ENCODE measurements around the gene PLS3.
A peak's percentile ranks its signal among the peaks of the same experiment; 100 is the strongest.
"Not testable (repeated sequence)": the region's sequence is repeated elsewhere in the genome, so short reads cannot be mapped to it uniquely, and the experiment has no call there.

PLS3 gene, protein sequence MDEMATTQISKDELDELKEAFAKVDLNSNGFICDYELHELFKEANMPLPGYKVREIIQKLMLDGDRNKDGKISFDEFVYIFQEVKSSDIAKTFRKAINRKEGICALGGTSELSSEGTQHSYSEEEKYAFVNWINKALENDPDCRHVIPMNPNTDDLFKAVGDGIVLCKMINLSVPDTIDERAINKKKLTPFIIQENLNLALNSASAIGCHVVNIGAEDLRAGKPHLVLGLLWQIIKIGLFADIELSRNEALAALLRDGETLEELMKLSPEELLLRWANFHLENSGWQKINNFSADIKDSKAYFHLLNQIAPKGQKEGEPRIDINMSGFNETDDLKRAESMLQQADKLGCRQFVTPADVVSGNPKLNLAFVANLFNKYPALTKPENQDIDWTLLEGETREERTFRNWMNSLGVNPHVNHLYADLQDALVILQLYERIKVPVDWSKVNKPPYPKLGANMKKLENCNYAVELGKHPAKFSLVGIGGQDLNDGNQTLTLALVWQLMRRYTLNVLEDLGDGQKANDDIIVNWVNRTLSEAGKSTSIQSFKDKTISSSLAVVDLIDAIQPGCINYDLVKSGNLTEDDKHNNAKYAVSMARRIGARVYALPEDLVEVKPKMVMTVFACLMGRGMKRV

DNA sequence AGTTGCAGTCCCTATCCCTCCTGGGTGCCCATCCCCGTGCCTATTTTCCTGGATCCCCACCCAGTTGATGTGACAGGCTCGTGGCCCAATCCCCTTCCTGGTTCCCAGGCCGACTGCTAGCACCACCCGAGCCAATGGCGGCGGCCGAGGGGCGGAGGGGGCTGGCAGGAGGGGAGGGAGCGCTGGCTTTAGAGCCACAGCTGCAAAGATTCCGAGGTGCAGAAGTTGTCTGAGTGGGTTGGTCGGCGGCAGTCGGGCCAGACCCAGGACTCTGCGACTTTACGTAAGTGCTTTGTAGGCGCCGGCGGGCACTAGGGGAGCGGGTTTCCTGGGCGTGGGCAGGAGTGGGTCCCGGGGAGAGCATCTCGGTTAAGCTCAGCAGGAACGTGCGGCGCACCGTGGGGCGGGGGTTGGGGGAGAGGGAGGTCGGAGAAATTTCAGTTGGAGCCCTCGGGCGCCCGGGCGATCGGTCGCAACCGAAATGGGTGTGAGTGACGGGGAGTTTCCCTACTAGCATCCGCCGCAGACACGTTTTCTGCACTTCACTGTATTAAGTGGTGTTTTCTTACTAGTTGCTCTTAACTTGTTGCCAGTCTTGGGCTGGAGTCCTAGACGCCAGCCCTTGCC is at the start of gene PLS3:
Gene PLS3 (plus strand): TSS at position 197 of the 627 bp plus-strand sequence. CDS start 49,077 bp downstream, outside the sequence.
- peak; percentile 3 to 23 for DNase-seq (ENCODE audit: low read depth in 2 of 2)

- no peak for DNase-seq (ENCODE audit: low read depth in 2 of 2)
Observed at GRCh38 chrX:115518113-115518512, 42.9 kb upstream of the PLS3 start.

- no peak for DNase-seq (ENCODE audit: low read depth in 2 of 2)
Observed at GRCh38 chrX:115521741-115522140, 39.2 kb upstream of the PLS3 start.

DNA sequence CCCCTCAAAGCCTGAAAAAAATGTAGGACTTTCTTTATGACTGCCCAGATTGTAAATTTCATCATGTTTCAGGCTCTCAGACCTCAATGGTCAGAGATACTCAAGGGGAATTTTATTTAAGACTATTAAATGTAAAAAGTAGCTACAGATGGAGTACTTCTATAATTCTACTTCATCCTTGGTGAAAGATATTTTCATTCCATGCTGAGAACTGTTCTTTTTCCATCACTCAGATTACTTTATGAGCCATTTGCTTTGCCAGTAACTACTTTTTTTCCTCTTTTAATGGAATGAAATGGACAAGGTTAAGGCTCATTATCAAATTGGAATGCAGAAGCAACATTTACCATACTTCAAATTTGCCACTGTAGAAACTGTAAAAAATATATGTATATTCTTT is 38.0 kb upstream of the PLS3 start:
- DNase-seq (ENCODE audit: low read depth in 2 of 2), result no peak

DNA sequence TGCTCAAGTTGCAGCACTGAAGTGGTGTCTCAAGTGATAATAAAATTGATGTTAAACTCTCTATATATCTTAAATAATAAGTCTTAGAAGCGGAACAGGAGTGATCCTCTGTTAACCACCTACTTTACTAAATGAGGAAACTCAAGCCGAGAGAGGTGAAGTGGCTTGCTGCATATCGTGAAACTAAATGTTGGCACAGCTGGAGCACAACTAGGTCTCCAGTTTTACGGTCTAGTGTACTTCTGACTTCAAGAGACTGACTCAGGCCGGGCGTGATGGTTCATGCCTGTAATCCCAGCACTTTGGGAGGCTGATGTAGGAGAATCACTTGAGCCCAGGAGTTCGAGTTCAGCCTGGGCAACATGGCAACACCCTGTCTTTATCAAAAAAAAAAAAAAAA is 35.5 kb upstream of the PLS3 start:
- no peak for DNase-seq (ENCODE audit: low read depth in 2 of 2)

DNA sequence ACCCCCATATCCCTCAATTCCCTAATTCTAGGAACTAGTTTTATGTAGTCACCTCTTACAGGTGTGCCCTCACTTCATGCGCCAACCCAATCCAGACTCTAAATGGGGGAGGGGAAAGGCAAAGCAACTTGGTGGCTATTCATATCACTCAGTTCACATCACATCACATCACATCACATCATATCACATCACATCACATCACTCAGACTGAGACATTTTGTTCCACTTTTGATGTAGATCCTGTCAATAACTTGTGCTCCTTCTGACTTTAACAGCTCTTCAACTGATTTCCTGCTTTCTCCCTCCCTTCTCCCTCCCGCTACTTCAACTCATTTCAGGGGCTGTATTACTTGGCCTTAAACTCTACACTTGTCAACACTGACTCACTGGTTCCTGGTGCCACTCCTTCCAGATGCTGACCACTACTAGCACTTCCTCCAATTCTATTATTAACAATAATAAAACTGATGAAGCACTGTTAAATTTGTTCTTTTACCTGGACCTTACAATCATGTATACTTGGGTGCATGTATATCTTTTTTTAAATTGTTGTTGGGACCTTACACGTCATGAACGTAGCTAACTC is 29.1 kb upstream of the PLS3 start:
- DNase-seq (ENCODE audit: low read depth in 2 of 2), result no peak

GRCh38 chrX:115533485-115533884 is 27.5 kb upstream of the PLS3 start:
- no peak for DNase-seq (ENCODE audit: low read depth in 2 of 2)

DNA sequence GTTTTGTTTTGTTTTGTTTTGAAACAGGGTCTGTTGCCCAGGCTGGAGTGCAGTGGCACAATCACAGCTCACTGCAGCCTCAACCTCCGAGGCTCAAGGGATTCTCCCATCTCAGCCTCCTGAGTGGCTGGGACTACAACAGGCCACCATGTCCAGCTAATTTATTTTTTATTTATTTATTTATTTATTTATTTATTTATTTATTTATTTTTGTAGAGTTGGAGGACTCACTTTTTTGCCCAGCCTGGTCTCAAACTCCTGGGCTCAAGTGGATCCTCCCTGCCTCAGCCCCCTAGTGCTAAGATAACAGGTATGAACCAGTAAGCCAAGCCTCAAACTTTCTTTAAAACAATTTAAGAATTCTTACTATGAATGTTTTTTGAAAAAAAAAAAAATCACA is 26.6 kb upstream of the PLS3 start:
- no peak for DNase-seq (ENCODE audit: low read depth in 2 of 2)

GRCh38 chrX:115535421-115535820 is 25.6 kb upstream of the PLS3 start:
- no peak for DNase-seq (ENCODE audit: low read depth in 2 of 2)

- DNase-seq (ENCODE audit: low read depth in 2 of 2), result no peak
Observed at GRCh38 chrX:115535844-115536243, 25.1 kb upstream of the PLS3 start.

GRCh38 chrX:115539841-115540240 is 21.1 kb upstream of the PLS3 start:
- no peak for DNase-seq (ENCODE audit: low read depth in 2 of 2)

GRCh38 chrX:115541045-115541444 is 19.9 kb upstream of the PLS3 start:
- DNase-seq (ENCODE audit: low read depth in 2 of 2), result not testable (repeated sequence)

DNA sequence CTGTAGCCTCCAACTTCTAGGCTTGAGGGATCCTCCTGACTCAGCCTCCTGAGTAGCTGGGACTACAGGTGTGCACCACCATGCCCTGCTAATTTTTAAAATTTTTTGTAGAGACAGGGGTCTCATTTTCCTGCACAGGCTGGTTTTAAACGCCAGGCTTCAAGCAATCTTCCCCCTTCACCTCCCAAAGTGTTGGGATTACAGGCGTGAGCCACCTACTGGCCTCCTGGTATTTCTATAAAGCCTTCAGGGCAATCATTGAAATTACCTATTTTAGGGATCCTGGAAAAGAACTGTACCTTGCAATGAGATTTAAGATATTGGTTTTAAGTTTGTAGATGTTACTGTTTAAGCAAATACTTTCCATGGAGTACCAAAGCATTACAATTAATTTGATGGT is 13.5 kb upstream of the PLS3 start:
- no peak for DNase-seq (ENCODE audit: low read depth in 2 of 2)

DNA sequence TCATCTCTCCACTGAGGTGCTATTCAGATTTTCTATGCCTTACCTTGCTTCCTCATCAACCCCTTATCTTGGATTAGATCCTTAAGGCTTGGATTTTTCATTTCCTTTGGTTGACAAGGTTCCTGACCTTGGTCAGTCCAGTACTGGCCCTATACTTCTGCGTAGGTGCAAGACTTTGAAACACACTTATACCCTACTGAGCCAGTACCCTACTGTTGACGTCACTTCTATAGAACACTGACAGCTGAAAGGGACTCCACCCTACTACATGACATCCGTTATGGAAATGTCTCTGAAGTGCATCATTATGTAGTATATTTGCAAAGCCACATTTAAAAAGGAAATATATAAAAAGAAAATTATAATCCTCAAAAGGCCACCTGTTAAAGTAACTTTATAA is 12.0 kb upstream of the PLS3 start:
- DNase-seq (ENCODE audit: low read depth in 2 of 2), result no peak

GRCh38 chrX:115553171-115553570 is 7.8 kb upstream of the PLS3 start:
- DNase-seq (ENCODE audit: low read depth in 2 of 2), result no peak

- DNase-seq (ENCODE audit: low read depth in 2 of 2), result no peak
Observed at GRCh38 chrX:115559672-115560071, 1.3 kb upstream of the PLS3 start.

DNA sequence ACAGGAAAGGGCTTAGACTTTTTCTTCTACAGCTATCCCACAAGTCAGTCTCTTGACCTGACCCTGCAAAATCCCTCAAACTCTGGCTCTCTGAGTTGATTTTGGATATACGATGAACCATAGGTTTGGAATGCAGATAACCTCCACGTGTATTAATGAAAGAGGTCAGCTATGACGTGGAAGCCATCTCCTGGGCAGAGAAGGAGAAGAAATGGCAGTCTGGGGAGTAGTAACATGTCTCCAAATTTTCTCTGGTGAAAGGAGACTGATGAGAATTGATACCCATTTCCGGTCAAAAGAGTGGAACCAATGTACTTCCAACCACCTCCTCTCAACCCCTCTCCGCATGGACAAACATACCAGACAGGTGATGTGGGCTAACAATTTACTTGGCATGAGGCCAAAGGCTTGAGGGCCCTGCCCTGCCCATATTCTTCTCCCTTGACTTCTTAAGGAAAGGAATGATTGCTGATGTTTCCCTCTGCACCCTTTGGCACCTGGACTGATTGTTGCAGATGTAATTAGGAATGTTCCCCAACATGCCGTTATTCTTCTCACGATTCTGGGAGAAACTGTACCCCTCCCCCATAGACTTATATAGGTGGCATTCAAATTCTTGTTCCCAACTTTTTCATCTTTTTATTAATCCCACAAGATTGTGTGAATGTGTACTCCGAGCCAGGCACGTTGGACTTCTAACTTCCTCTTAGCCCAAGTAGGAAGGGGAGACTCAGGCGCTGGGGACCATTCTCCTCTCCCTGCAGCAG is 580 bp upstream of the PLS3 start:
- no peak for DNase-seq (ENCODE audit: low read depth in 2 of 2)

GRCh38 chrX:115561605-115562479 is 868 bp downstream of the PLS3 start:
- no peak for DNase-seq (ENCODE audit: low read depth in 2 of 2)

- DNase-seq (ENCODE audit: low read depth in 2 of 2), result no peak
Observed at GRCh38 chrX:115562480-115562847, 1.5 kb downstream of the PLS3 start.

DNA sequence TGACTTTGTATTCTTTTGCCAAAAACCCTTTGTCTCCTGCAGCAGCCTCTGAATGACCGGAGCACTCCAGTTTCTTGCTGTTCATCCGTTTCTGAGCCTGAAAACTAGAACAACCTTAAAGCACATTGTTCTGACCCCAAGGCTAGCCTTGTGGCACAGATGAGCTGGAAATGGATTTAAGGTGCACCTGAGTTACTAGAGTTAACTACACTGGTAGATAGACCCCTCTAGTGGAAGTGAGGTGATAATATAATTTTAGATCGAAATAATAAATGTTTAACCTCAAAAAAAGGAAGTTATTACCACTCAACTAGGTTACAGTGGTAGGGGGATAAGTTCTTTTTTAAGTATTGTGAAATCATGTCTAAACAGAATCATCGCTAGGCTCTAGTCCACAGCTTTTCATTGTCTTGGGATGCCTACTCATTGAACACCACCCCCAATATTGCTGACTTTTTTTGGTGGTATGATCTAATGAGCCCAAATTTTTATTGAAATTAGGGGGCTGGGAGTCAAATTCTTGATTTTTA is 2.7 kb downstream of the PLS3 start:
- DNase-seq (ENCODE audit: low read depth in 2 of 2), result no peak

GRCh38 chrX:115564243-115564642 is 3.3 kb downstream of the PLS3 start:
- no peak for DNase-seq (ENCODE audit: low read depth in 2 of 2)

Measured in stimulated activated CD8-positive, alpha-beta memory T cell treated with anti-CD3 and anti-CD28 coated beads, Interleukin-2, amount 100 ng/mL, for 48 hours (primary cell).